NCI-H1048 (cell line): ENCODE measurements around the gene RFX4.
"Not testable (repeated sequence)": the region's sequence is repeated elsewhere in the genome, so short reads cannot be mapped to it uniquely, and the experiment has no call there.

ENCODE experiments used
- DNase-seq: peaks from one replicate; lab custom pipeline; 2025; lab: John Stamatoyannopoulos, UW

RFX4 gene

DNA sequence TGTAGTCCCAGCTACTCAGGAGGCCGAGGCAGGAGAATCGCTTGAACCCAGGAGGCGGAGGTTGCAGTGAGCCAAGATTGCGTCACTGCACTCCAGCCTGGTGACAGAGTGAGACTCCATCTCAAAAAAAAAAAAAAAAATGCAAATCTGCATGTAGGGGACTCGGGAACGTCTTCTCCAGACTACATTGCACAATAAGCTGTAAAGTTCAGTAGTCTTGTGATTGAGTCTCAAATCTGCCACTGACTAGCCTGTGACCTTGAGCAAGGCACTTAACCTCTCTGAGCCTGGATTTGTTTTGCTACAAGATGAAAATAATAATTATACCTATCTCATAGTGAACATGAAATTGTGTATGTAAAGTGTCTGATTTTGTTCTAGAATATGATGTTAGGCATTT, 109.2 kb downstream of the RFX4 start:
- DNase-seq: not testable (repeated sequence)

DNA sequence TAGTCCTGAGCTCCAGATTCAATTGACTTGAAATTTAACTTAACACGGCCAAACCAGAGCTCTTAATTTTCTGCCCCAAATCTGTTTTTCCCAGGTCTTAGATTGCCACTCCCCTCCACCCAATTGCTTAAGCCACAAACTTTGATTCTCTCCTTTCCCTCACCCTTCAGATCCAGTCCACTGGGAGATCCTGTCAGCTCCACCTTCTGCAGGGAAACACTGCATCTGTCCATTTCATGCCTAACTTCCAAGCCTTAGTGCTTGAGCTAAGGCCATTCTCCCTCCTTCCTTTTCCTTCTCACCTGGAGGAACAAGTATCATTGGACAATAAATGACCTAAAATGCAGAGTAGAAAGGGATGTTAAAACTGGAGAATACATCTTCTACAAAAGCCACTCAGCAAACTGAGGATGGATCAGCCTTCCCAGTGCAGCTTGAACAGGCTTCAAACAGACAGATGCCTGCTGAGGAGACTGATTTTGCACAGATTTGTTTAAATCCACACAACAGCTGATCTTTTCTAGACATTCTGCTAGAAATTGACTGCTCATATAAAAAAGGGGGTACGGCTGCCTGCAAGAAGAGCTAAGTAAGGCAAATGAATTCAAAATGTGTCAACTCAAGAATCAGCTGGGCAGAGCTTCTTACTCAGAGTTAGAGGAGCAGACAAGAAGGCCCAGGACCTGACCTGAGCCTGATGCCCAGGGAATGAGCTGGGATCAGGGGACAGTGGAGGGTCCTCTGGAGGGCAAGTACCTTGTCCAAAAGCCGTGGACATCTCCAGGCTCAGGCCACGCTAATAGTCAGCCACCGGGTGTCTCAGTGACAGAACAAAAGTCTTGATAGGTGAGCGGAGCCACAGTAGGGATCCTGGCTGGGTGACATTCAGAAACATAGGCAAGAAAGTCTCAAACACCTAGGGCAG, 110.4 kb downstream of the RFX4 start:
- DNase-seq: no peak

DNA sequence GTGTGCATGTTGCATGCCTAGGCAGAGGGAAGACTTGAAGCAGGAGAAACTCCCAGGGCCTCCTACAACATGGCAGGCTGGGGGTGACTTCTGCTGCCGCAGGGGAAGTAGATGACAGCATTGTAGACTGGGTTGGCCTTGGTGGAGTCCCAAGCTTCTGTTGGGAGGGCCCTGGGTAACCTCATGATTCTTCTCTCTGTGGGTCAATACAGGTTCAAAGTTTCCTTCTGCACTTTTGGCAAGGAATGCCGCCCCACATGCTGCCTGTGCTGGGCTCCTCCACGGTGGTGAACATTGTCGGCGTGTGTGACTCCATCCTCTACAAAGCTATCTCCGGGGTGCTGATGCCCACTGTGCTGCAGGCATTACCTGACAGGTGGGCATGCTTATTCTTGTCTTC, 113.3 kb downstream of the RFX4 start:
- DNase-seq: no peak

DNA sequence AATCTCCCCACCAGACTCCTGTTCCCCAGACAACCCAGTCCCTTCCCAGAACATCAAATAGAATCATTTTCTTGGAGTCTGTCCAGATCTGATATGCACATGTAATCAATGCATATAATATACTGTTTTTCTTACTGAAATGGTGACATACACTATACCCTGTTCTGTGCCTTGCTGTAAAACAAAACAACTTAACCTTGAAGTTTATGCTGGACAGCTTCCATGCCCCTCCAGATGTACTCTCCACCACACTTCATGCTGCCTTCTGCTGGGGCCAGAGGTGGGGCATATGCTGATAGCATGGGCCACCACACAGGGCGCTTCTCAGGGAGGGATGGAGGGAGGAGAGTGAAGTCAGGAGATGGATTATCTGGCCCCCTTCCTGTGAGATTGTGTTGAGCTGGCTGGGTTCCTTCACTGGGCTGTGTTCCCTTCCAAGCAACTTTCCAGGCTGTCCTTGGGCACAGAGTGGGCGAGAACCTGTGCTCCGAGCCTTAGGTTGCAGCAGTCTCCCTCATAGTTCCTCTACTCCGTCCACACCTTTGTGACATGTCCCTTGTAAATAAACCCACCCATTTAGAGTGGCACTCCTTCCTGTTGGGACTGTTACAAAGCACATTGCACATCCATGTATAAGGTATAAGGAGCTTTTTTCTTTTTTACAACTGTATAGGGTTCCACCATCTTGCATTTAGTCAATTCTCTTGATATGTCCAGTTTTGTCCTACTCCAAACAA, 114.0 kb downstream of the RFX4 start:
- DNase-seq: no peak

DNA sequence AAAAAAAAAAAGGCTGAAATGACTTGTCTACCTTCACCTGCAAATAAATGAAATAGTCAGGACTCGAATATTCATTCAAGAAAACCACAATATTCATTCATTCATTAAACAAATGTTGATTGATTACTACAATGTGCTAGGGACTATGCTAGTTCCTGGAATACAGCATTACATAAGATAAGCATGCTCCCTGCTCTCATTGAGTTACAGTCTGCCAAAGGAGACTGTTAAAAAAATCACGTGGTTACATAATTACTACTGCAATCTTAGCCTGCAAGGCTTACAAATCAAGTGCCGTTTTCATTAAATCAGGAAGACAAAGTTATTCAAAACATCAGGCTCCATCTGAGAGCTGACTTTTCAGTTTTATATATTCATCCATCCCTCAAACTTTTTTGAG, 121.3 kb downstream of the RFX4 start:
- no peak for DNase-seq

DNA sequence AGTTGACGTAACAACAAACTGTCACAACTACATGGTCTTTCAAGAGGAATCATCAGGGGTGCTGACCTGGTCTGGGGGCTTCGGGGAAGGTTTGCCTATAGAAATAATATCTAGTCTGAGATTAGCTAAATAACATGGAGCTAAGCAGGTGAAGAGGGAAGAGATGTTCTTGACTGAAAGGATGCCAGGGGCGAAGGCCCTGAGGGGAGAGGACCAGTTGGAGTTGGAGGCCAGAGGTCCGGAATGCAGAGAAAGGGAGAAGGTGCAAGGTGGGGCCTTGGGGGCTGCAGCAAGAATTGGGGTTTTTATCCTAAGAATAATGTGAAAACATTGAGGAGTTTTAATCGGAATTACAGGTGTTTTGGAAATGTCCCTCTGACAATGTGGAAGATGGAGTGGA, 123.2 kb downstream of the RFX4 start:
- no peak for DNase-seq

DNA sequence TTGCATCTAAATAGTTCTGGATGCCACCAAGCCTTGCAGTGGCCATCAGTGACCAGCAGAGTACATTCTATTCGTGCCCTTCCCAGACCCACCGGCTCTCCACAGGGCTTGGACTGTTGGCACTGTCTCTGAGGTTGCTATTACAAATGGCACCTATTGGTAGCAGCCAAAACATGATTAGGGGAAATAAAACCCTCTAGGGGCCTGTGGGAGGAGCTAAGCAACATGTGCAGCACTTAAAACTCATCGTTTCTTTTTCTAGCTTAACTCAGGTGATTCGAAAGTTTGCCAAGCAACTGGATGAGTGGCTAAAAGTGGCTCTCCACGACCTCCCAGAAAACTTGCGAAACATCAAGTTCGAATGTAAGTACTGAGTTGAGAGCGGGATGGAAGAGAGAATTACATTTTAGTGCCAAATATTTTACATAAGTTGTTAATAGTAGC, 126.3 kb downstream of the RFX4 start:
- DNase-seq: no peak

DNA sequence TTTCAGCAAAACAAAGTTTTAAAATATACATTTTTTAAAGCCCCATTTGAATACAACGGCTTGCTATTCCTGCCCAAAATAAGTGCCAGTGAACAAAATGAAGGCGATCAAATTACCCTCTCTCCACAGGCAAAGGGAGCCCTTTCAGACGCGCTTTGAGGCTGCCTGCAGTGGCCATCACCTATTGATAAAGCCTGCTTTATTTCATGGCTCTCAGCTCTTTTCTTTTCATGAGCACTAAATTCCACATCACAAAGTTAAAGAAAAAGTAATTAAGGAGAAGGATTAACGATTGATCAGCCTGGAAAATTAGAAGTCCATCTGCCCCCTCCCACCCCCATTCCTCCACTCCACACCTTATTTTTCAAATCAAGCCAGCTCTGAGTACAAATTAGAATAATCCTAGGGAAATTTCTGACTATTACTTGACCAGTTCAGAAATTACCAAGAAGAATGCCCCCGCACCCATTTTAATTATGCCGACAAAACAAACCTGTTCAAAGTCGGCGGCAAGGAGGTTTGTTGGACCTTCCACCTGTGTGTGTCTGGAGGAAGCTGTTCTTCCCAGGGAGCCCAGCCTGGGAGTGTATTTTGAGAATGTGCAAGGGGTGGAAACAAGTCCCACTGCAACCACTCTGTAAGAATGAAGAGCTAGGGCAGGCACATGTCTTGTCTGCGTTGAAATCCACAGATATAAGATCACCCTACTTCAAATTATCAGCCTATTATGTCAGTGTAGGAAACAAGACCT, 127.5 kb downstream of the RFX4 start:
- DNase-seq: no peak

DNA sequence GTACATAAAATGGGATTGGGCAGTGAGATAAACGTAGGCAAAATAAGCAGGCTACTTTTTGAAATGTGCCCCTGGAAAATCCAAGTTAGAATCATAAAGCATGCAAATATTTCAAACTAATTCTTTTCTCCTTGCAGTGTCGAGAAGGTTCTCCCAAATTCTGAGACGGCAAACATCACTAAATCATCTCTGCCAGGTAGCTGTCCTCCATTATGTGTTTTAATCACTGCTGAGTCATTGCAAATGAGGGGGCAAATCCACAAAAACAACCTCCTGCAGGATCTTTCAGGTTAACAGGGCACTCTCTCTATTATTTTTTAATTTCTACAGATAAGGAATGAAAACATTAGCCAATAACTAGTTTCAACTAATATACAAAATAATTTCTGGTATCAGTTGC, 128.5 kb downstream of the RFX4 start:
- DNase-seq: no peak

DNA sequence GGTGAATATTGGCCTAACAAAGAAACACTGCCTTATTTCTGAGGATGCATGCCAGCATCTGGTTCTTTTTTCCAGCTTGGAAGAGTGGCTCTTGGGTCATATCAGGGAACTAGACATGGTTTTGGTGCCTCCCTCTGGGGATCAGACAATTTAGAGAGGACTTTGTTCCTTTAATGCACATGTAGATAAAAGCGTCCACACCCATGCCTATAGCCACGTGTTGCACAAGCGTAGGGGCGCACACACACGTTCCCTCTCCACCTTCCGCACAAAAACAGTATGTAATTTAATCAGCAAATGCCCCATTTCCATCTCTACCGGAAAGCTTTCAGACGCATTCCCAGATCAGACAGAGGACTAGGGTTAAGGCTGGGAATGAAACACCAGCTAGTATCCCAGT, 130.0 kb downstream of the RFX4 start:
- no peak for DNase-seq

DNA sequence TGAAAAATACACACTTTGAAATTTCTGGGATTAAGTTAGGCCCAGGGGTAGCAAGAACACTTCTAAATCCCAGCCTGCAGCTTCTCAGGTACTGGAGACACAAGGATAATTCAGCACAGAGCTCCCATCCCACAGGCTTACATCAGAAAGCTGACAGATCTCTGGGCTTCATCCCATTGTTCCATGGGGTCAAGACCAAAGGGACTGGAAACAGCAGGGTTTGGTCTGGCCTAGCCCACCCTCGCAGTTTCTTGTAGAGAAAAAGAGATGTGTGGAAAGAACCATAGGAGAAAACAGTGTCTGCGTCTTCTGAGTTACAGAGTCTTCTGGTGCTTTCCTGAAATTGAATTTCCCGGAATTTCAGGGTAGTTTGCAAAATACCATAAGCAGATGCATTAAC, 132.1 kb downstream of the RFX4 start:
- no peak for DNase-seq

DNA sequence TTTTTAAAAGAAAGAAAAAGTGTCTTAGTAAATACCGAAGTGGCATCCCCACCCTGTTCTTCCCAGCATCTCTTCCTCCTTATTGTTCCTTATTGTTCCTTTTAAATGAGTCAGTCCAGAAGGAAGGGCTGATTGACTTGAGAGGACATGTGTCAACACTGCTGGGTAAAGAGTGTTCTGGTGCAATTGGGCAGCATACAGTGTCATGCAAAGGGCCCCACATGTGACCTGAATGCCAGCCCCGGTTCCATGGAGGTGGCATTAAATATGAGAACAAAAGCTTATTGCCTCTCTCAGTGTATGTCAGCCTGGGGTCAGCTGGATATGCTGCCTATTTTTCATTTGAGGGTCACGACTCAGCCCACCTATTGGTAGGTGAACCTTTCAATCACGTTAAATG, 132.8 kb downstream of the RFX4 start:
- no peak for DNase-seq

DNA sequence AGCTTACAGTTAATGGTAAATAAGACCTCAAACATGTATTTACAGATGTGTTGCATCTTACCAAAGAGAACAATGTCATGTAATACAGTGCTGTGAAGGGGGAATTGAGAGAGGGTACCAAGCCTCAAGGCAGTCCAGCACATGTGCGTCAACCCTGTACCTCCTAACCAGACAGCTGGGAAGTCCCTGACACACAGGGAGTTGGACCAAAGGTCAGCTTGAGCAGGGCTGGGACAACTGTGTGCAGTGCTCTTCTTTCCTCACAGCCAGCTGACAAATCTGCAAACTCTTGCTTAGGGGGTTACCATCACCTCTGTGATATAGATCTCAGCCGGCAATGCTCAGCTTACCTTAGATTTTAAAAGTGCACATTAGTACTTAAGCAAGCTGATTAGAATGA, 134.9 kb downstream of the RFX4 start:
- DNase-seq: no peak

DNA sequence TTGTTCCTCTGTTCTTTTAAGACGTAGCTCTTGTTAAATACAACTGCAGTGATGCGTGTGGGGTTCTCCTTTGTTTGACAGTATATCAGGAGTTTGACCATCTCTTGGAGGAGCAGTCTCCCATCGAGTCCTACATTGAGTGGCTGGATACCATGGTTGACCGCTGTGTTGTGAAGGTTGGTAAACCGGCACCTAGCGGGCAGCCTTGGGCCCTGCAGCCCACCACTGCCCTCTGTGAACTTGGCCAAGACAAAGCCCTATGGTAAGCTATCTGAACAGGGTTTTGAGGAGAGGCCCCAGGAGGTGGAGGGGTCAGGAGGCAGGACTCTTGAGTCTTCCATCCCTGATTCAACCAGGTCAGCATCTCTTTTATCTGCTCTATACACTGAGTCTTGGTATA, 137.1 kb downstream of the RFX4 start:
- DNase-seq: no peak

DNA sequence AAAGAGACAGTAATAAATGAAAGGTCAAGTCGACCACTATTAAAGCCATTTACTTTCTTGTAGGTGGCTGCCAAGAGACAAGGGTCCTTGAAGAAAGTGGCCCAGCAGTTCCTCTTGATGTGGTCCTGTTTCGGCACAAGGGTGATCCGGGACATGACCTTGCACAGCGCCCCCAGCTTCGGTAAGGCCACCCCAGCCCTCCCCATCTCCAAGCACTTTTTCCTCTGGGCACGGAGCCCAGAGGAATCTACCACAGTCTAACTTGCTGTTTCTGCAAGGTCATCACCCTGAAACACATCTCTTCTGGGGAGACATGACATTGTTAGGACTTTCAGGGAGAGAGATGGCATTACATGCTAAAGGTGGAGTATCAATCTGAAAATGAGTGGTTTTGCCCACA, 137.9 kb downstream of the RFX4 start:
- no peak for DNase-seq

DNA sequence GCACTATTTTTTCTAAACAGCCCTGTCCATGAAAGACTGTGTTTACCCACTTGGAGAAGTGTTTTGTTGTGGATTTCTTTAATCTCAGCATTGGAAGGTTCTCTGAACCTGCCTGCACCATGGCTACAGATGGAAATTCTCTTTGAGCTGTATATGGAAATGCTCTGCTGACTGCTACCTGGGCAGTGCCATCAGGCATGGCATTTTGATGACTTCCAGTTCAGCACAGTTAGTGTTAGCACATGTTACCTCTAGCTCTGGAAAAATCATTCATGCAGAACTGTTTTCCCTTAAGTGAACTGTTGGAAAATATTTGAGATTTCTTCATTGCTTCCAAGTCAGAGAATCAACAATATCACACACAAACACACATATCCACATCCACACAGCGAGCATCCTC, 139.1 kb downstream of the RFX4 start:
- DNase-seq: no peak

DNA sequence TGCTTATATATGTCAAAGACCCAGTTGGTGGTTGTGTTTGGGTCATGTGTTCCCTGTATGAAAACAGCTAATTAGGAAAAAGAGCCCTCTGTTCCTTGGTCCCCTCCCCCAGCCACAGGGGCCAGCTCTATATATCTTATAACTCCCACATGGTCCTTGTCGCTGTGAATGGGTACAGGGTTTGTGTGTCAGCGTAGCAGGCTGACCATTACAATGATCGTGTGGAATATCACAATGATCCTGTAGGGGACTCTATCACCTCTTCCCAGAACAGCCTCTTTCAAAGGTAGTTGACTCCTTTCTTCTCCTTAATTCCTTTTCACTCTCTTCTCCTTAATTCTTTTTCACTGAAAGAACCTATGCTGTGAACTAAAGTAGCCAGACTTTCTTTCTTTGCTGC, 140.0 kb downstream of the RFX4 start:
- DNase-seq: no peak

DNA sequence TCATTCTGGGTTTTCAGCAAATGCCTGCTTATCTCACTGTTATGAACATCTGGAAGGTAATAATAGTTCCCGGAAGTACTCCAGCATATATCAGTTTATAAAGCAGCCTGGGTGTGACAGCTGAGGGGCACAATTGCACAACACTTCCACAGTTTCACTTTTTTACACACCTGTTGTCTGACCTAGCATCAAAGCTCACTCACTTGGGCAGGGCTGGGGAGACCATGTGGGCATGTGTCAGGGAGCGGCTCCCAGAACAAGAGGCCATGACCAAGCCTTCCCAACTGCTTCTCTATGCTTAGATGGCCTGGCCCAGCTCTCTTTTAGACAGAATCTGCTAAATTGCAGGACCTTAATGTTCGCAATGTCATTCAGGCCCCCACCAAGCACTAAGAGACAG, 140.6 kb downstream of the RFX4 start:
- no peak for DNase-seq

DNA sequence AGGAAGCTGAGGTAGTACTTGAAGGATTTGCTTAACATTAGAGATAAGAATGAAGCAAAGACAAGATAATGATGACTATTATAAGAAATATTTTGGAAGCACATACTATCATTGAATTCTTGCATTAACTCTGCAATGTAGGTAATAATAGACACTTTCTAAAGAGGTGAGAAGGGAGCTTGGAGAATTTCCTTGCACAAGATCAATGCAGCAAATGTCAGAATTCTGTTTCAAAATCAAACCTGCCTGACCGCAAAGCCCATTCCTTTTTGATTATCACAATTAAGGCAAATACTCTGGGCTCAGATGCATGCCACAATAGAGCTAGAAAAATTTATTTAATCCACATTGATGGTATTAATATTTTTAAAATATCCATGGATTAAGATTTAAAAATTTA, 141.3 kb downstream of the RFX4 start:
- no peak for DNase-seq

DNA sequence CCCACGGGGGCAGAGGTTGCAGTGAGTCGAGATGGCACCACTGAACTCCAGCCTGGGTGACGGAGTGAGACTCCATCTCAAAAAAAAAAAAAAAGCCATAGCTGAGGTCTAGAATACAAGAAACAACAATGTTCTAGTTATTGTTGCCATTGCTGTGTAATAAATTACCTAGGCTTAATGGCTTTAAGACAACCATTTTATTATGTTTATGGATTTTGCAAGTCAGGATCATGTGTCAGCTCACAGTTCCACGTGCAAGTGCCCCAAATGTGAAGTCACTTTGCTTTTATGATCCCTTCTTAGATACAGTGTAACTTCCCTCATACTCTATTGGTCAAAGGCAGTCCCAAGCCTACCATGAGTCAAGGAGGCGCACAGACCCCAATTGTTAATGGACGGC, 142.1 kb downstream of the RFX4 start:
- DNase-seq: no peak

DNA sequence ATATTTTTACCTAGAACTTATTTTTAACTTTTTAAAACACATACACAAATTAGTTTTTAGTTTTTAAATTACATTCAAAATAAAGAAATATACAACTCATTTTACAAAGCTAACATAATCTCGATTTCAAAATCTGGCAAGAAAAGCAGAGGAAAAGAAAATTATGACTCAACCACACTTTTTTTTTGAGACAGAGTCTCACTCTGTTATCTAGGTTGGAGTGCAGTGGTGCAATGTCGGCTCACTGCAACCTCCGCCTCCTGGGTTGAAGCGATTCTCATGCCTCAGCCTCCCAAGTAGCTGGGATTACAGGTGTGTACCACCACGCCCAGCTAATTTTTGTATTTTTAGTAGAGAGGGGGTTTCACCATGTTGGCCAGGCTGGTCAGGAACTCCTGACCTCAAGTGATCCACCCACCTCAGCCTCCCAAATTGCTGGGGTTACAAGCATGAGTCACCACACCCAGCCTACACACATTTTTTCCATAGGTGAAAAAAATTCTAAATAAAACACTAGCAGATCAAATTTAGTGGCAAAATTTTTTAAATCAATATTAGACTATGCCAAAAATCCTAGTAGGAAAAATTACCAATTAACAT, 143.9 kb downstream of the RFX4 start:
- not testable (repeated sequence) for DNase-seq

DNA sequence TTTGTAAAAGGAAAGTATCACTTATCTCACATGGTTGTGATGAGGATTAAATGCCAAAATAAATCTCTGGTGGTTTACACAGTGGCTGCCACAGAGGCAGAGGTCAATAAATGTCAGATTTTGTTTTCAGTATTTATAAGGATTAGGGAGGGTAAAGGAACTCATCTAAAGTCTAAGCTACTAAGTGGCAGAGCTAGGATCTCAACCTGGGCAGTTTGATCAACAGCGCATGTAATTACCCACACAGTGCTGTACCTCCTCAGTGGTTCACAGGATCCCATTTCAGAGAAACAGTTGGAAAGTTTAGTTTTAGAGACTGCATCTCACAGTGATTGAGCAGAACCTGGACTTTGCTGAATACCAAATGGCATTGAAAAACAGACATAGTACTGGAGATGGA, 146.8 kb downstream of the RFX4 start:
- no peak for DNase-seq
